GM06990 (cell line): ENCODE measurements around the gene SDCCAG8.

Source experiments
- DNase-seq: peaks from one replicate; pipeline ENCODE4 v3.0.0-alpha.2; 2011; ENCODE audit not compliant: insufficient read length; ENCODE audit errors: extremely low read depth
- H3K27me3 ChIP-seq: replicated peaks from 2 replicates; pipeline ENCODE4 v1.6.0; 2011; ENCODE audit warnings: low read length; ENCODE audit not compliant: control insufficient read depth, insufficient read depth
- H3K36me3 ChIP-seq: 2 replicates; pipeline ENCODE4 v1.5.1; 2011; ENCODE audit warnings: low read length; ENCODE audit not compliant: control insufficient read depth, insufficient read depth
- H3K4me3 ChIP-seq: replicated peaks from 2 replicates; pipeline ENCODE4 v1.5.1; 2011; ENCODE audit warnings: low read depth, mild to moderate bottlenecking, control low read depth, low read length
- TF ChIP-seq, protein P1 (sequence below): IDR thresholded peaks from 2 replicates; pipeline ENCODE4 v1.5.1; 2011; ENCODE audit warnings: low read length, control low read depth, mild to moderate bottlenecking, inconsistent platforms; ENCODE audit not compliant: insufficient read depth, poor library complexity, severe bottlenecking

Gene SDCCAG8

DNA sequence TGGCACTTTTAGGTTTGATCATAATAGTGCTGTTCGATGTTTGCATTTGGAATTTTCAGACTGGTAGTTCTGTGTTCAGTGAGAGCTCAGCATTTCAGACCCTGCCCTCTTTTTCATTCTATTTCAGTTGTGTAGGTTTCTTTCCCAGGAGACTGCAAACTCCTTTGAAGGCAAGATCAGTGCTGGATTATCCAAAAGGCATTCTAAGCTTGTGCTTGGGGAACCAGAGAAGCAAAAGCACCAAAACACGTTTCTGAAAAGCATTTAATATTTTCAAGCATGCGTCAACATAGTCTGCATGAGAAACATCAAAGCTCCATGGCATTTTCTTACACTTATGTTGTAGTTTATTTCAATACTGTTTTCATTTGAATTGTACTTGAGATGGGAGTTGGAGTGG, 292.1 kb downstream of the SDCCAG8 start:
- DNase-seq: no peak
- H3K36me3 ChIP-seq: no peaks in the 10 kb centered on the region
- no peak overlapping the region for H3K4me3 ChIP-seq
- H3K27me3 ChIP-seq: no peaks in the 10 kb centered on the region
- TF ChIP-seq, protein P1, sequence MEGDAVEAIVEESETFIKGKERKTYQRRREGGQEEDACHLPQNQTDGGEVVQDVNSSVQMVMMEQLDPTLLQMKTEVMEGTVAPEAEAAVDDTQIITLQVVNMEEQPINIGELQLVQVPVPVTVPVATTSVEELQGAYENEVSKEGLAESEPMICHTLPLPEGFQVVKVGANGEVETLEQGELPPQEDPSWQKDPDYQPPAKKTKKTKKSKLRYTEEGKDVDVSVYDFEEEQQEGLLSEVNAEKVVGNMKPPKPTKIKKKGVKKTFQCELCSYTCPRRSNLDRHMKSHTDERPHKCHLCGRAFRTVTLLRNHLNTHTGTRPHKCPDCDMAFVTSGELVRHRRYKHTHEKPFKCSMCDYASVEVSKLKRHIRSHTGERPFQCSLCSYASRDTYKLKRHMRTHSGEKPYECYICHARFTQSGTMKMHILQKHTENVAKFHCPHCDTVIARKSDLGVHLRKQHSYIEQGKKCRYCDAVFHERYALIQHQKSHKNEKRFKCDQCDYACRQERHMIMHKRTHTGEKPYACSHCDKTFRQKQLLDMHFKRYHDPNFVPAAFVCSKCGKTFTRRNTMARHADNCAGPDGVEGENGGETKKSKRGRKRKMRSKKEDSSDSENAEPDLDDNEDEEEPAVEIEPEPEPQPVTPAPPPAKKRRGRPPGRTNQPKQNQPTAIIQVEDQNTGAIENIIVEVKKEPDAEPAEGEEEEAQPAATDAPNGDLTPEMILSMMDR: no peak

GRCh38 chr1:243548516-243548915, 292.7 kb downstream of the SDCCAG8 start:
- Histone ChIP-seq H3K4me3 (no peak overlapping the region), H3K27me3 (no peaks in the 10 kb centered on the region), H3K36me3 (no peaks in the 10 kb centered on the region)
- TF ChIP-seq, protein P1: no peak
- no peak for DNase-seq

DNA sequence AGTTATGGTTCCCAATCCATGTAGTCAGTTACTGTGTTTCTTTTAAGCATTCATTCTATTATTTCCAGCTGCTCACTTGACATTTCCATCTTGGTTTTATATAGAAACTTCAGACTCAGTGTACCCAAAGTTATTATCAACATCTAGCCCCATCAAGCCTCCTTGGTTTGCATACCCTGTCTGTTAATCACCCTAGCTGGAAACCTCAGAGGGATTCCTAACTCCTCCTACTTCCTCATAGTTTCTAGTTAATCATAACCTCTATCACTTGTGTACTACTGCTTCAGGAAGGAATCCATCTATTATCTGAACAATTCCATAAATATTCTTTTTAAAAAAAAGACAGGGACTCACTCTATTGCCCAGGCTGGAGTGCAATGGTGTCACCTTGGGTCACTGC, 293.3 kb downstream of the SDCCAG8 start:
- Histone ChIP-seq H3K27me3 (no peaks in the 10 kb centered on the region), H3K36me3 (no peaks in the 10 kb centered on the region), H3K4me3 (no peak overlapping the region)
- no peak for DNase-seq
- TF ChIP-seq, protein P1: no peak
